T-helper 1 cell (primary cell): ENCODE results near the gene MTARC1.

Experiments used
- DNase-seq, 5 donors: peaks; one replicate each; pipeline ENCODE4 v3.0.0-alpha.2; 2012 to 2020

MTARC1 gene

GRCh38 chr1:220807726-220808125 lies 21.0 kb downstream of the MTARC1 start:
- DNase-seq, result no peak

GRCh38 chr1:220808345-220809186 lies 21.9 kb downstream of the MTARC1 start:
- DNase-seq, result no peak

- DNase-seq, result no peak
Measured at GRCh38 chr1:220809187-220809550, 22.5 kb downstream of the MTARC1 start.

GRCh38 chr1:220809704-220810103 lies 23.0 kb downstream of the MTARC1 start:
- no peak for DNase-seq

GRCh38 chr1:220810179-220810653 lies 23.5 kb downstream of the MTARC1 start:
- DNase-seq, result peak; percentile 20 to 65 (median 40)

GRCh38 chr1:220810963-220811362 lies 24.2 kb downstream of the MTARC1 start:
- no peak for DNase-seq

- no peak for DNase-seq
Measured at GRCh38 chr1:220811695-220812094, 25.0 kb downstream of the MTARC1 start.

GRCh38 chr1:220812308-220812707 lies 25.6 kb downstream of the MTARC1 start:
- DNase-seq, result no peak

- no peak for DNase-seq
Measured at GRCh38 chr1:220813013-220813412, 26.3 kb downstream of the MTARC1 start.

- DNase-seq, result no peak
Measured at GRCh38 chr1:220815409-220815808, 28.7 kb downstream of the MTARC1 start.

- no peak for DNase-seq
Measured at GRCh38 chr1:220817907-220818306, 31.2 kb downstream of the MTARC1 start.

- DNase-seq, result no peak
Measured at GRCh38 chr1:220818421-220819173, 31.9 kb downstream of the MTARC1 start.

- no peak for DNase-seq
Measured at GRCh38 chr1:220819467-220820026, 32.8 kb downstream of the MTARC1 start.

- DNase-seq, result no peak
Measured at GRCh38 chr1:220824031-220824989, 37.6 kb downstream of the MTARC1 start.

- DNase-seq, result no peak
Measured at GRCh38 chr1:220825819-220826551, 39.3 kb downstream of the MTARC1 start.

- DNase-seq, result no peak
Measured at GRCh38 chr1:220826729-220827128, 40.0 kb downstream of the MTARC1 start.

GRCh38 chr1:220827445-220828178 lies 40.9 kb downstream of the MTARC1 start:
- no peak for DNase-seq

- DNase-seq, result no peak
Measured at GRCh38 chr1:220828179-220828490, 41.4 kb downstream of the MTARC1 start.

GRCh38 chr1:220828950-220829586 lies 42.4 kb downstream of the MTARC1 start:
- DNase-seq, result no peak

GRCh38 chr1:220833436-220833835 lies 46.7 kb downstream of the MTARC1 start:
- DNase-seq, result no peak
